Small intestine (tissue), 7 donors: ENCODE measurements around the gene AQP11. TPM values are rescaled to one million over a fixed set of nuclear protein-coding genes. Genes with fewer than 3 reads are reported as not detected.
"Not testable (repeated sequence)": the region's sequence is repeated elsewhere in the genome, so short reads cannot be mapped to it uniquely, and the experiment has no call there.

Source experiments
- DNase-seq, 2 donors: peaks; one replicate each; pipeline versions ENCODE4 v3.0.0 to v3.0.0-alpha.2; 2013
- FAIRE-seq: peaks from 2 replicates; lab custom pipeline; 2012; peaks lifted over from hg19 to GRCh38; lab: Jason Lieb, UNC
- H3K27ac ChIP-seq, 3 donors: one replicate each; pipeline ENCODE4 v1.5.1; 2013; ENCODE audit warnings: low read length in 2 of 3, mild to moderate bottlenecking in 2 of 3, control low read depth in 1 of 3, inconsistent platforms in 1 of 3, low read depth in 1 of 3, moderate library complexity in 1 of 3
- H3K27me3 ChIP-seq, 3 donors: one replicate each; pipeline ENCODE4 v1.6.1; 2013; ENCODE audit warnings: low read length in 3 of 3, inconsistent platforms in 1 of 3; ENCODE audit not compliant: control insufficient read depth in 3 of 3, insufficient read depth in 3 of 3
- H3K36me3 ChIP-seq, 3 donors: one replicate each; pipeline ENCODE4 v1.6.1; 2013; ENCODE audit warnings: low read length in 3 of 3, inconsistent platforms in 1 of 3, low read depth in 1 of 3, mild to moderate bottlenecking in 1 of 3, moderate library complexity in 1 of 3; ENCODE audit not compliant: control insufficient read depth in 3 of 3, insufficient read depth in 2 of 3
- H3K4me1 ChIP-seq, 3 donors: one replicate each; pipeline ENCODE4 v1.6.1; 2013; ENCODE audit warnings: low read length in 2 of 3, inconsistent platforms in 1 of 3, low read depth in 1 of 3, mild to moderate bottlenecking in 1 of 3, moderate library complexity in 1 of 3; ENCODE audit not compliant: control insufficient read depth in 3 of 3, insufficient read depth in 2 of 3
- H3K4me3 ChIP-seq, 3 donors: one replicate each; pipeline ENCODE4 v1.5.1; 2013; ENCODE audit warnings: low read length in 3 of 3, control low read depth in 1 of 3, inconsistent platforms in 1 of 3, low read depth in 1 of 3, mild to moderate bottlenecking in 1 of 3, moderate library complexity in 1 of 3
- H3K9me3 ChIP-seq, 2 donors: one replicate each; pipeline ENCODE4 v1.6.1; 2013; ENCODE audit warnings: low read depth in 1 of 2, low read length in 1 of 2; ENCODE audit not compliant: control insufficient read depth in 2 of 2, insufficient read depth in 1 of 2
- WGBS, 3 donors: extraction: QIAGEN DNeasy Blood & Tissue Kit; methylation state at CpG; one replicate each; pipeline ENCODE4 v1.1.7; 2013; 5-methylcytosine and 5-hydroxymethylcytosine counted together
- polyA plus RNA-seq, 4 donors: library from polyadenylated mRNA; stranded (reverse) in 3 of 4; unstranded in 1 of 4; fragments of 200-250 nt in 3 of 4; fragments of 120-200 nt in 1 of 4; gene quantifications; one replicate each; pipeline versions ENCODE4 v1.2.1 to v1.2.3, GENCODE V29; 2013
- donor health status: healthy with polysubstance abuse.
- donor health status: control.
- donor health status: control.
- donor health status: Bipolar disorder and iron deficiency.
- donor health status: healthy.

AQP11 gene
- polyA plus RNA-seq, 4 donors: 9.8 to 23.5 (median 16.4) TPM

GRCh38 chr11:77570896-77571295, 18.9 kb upstream of the AQP11 start:
- peaks cover 0 to 18% (median 5%) of the 10 kb centered on the region in 3 donors for H3K4me1 ChIP-seq
- H3K4me3 ChIP-seq, H3K36me3 ChIP-seq, FAIRE-seq, H3K9me3 ChIP-seq, DNase-seq, H3K27ac ChIP-seq, H3K27me3 ChIP-seq: not testable (repeated sequence)
- 9 to 22% (median 13%) methylated on average over 1 of the region's 1 CpG for WGBS, 3 donors

GRCh38 chr11:77575428-77575827, 14.3 kb upstream of the AQP11 start:
- not testable (repeated sequence) for H3K9me3 ChIP-seq, FAIRE-seq, H3K27me3 ChIP-seq, H3K4me1 ChIP-seq, DNase-seq, H3K36me3 ChIP-seq, H3K27ac ChIP-seq, H3K4me3 ChIP-seq
- 14 to 21% (median 17%) methylated on average over 1 of the region's 1 CpG for WGBS, 3 donors

- H3K36me3 ChIP-seq: no peaks in the 10 kb centered on the region
- H3K4me1 ChIP-seq: no peaks in the 10 kb centered on the region
- H3K27ac ChIP-seq: no peak overlapping the region
- no peaks in the 10 kb centered on the region for H3K27me3 ChIP-seq
- DNase-seq: no peak
- H3K4me3 ChIP-seq: no peak overlapping the region
- 83 to 90% (median 89%) methylated on average over 5 of the region's 5 CpGs for WGBS, 3 donors
- H3K9me3 ChIP-seq: peaks cover 0 to 19% of the 10 kb centered on the region in 2 donors
- no peak for FAIRE-seq
These were observed 8.9 kb upstream of the AQP11 start for GRCh38 chr11:77580712-77581337.

- DNase-seq: no peak
- no peaks in the 10 kb centered on the region for H3K27me3 ChIP-seq
- H3K9me3 ChIP-seq: no peaks in the 10 kb centered on the region
- WGBS, 3 donors: 1 to 2% (median 2%) methylated on average over 19 of the region's 19 CpGs
- peaks cover 3 to 9% (median 3%) of the 10 kb centered on the region in 3 donors for H3K4me1 ChIP-seq
- FAIRE-seq: no peak
- no peaks in the 10 kb centered on the region for H3K36me3 ChIP-seq
- peak overlapping the region; percentile 76 to 97 (median 90) for H3K27ac ChIP-seq
- H3K4me3 ChIP-seq: peak overlapping the region; percentile 54 to 97 (median 70)
These were observed 602 bp upstream of the AQP11 start for GRCh38 chr11:77589181-77589520.

GRCh38 chr11:77590194-77590782, 535 bp downstream of the AQP11 start:
- Histone ChIP-seq H3K4me1 (peaks cover 3 to 9% (median 3%) of the 10 kb centered on the region in 3 donors), H3K27ac (peak overlapping the region; percentile 76 to 97 (median 90)), H3K9me3 (no peaks in the 10 kb centered on the region), H3K36me3 (no peaks in the 10 kb centered on the region), H3K27me3 (no peaks in the 10 kb centered on the region), H3K4me3 (peak overlapping the region; percentile 54 to 97 (median 70))
- no peak for FAIRE-seq
- WGBS, 3 donors: 2 to 9% (median 6%) methylated on average over 31 of the region's 31 CpGs
- DNase-seq: peak; percentile 76 to 79

GRCh38 chr11:77592727-77593126, 3.0 kb downstream of the AQP11 start:
- Histone ChIP-seq H3K27me3 (no peaks in the 10 kb centered on the region), H3K9me3 (no peaks in the 10 kb centered on the region), H3K4me1 (peaks cover 0 to 9% (median 3%) of the 10 kb centered on the region in 3 donors), H3K4me3 (peak overlapping the region in 2 of 3 donors; percentile 27 to 55), H3K36me3 (peaks cover 0 to 7% (median 0%) of the 10 kb centered on the region in 3 donors), H3K27ac (peak overlapping the region in 2 of 3 donors; percentile 34 to 36)
- WGBS, 3 donors: 13 to 57% (median 31%) methylated on average over 2 of the region's 2 CpGs
- FAIRE-seq (no peak), DNase-seq (peak in 1 of 2 donors; percentile 41)

GRCh38 chr11:77593883-77594282, 4.1 kb downstream of the AQP11 start:
- H3K27ac ChIP-seq: peak overlapping the region in 1 of 3 donors; percentile 46
- FAIRE-seq (no peak), DNase-seq (peak; percentile 48 to 59)
- H3K36me3 ChIP-seq: peaks cover 0 to 7% (median 0%) of the 10 kb centered on the region in 3 donors
- no peaks in the 10 kb centered on the region for H3K9me3 ChIP-seq
- H3K4me3 ChIP-seq: peak overlapping the region in 1 of 3 donors; percentile 55
- H3K4me1 ChIP-seq: peaks cover 0 to 5% (median 3%) of the 10 kb centered on the region in 3 donors
- no peaks in the 10 kb centered on the region for H3K27me3 ChIP-seq

GRCh38 chr11:77596626-77597025, 6.9 kb downstream of the AQP11 start:
- peaks cover 0 to 22% (median 0%) of the 10 kb centered on the region in 3 donors for H3K36me3 ChIP-seq
- FAIRE-seq (no peak), DNase-seq (no peak)
- H3K9me3 ChIP-seq: no peaks in the 10 kb centered on the region
- H3K4me1 ChIP-seq: peaks cover 0 to 9% (median 3%) of the 10 kb centered on the region in 3 donors
- H3K4me3 ChIP-seq: no peak overlapping the region
- no peak overlapping the region for H3K27ac ChIP-seq
- 94% methylated on average over 2 of the region's 2 CpGs for WGBS, 3 donors
- no peaks in the 10 kb centered on the region for H3K27me3 ChIP-seq
